HT-29 (cell line): ENCODE data around the gene IFITM10. TPM values are rescaled to one million over a fixed set of nuclear protein-coding genes. Genes with fewer than 3 reads are reported as not detected.
"Not testable (repeated sequence)": the region's sequence is repeated elsewhere in the genome, so short reads cannot be mapped to it uniquely, and the experiment has no call there.

Experiments
- DNase-seq: peaks from one replicate; pipeline ENCODE4 v3.0.0-alpha.2; 2015; ENCODE audit warnings: low spot score
- total RNA-seq: library from RNA; depleted of rRNA; stranded (reverse); fragments of >200 nt; shearing (Covaris generic); gene quantifications from 2 replicates; pipeline ENCODE4 v1.2.3, GENCODE V29; 2014; rRNA removed

IFITM10 gene
- total RNA-seq, 1 experiment from 2014 or later = 4.1 TPM

DNA sequence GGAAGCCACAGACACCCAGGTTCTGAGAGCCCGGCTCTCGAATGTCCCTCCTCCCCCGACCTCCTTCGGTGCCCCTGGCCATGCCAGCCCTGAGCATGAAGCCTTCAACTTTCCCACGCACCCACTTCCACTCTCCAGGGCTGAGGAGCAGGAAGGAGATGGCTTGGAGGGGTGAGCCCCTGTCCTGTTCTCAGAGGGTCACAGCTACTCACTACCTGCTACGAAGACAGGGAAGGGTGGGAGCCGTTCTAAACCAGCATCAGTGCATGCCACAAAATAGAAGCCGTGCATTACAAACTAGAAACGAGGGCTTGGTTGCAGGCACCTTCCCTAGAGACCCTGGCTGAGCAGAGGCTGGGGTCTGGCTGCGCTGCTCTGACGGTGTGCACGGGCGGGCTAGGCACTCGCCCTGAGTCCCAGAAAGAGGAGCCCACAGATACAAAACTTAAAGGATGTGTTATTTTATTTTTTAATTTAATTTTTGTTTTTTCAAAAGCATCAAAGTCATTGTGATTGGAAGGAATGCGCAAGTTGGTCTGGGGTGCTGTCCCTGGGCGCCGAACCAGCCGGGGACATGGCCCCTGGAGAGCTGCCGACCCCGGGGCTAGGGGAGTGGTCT lies 57.6 kb downstream of the IFITM10 start:
- DNase-seq = no peak

DNA sequence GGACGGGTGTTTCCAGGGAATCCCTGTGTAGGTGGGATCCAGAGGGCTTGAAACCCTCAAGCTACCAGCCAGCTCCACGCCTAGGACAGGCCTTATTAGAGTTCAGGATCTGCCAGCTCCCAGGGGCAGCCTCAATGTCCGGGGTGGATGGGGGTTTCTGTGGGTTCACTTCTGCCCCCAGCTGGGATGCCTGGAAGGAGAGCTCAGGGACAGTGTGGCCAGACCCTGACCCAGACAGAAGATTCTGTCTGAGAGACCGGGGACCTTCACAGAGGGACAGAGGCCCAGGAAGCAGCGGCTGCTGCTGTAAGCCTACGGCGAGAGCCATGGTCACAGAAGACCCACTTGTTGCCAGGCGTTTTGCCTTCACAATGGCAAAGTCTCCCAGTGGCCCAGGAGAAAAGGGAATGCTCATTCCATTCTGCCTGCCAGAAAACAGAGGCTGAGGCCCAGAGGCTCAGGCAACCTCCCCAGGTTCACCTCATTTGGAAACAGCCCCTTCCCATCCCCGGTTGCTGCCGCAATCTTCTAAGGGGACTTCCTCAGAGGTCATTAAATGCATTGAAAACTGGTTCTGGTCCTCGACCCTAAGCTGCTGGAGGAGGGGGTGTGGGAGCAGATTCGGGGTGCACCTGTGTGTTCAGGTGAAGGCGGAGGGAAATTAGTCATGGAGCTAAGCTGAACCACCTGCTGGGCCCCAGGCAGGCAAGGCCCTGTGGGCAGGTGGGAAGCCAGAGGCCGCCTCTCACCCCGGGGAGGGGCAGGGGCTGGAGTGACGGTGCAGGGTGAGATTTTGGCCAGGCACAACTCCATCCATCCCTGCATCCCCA lies 58.3 kb downstream of the IFITM10 start:
- DNase-seq = no peak

DNA sequence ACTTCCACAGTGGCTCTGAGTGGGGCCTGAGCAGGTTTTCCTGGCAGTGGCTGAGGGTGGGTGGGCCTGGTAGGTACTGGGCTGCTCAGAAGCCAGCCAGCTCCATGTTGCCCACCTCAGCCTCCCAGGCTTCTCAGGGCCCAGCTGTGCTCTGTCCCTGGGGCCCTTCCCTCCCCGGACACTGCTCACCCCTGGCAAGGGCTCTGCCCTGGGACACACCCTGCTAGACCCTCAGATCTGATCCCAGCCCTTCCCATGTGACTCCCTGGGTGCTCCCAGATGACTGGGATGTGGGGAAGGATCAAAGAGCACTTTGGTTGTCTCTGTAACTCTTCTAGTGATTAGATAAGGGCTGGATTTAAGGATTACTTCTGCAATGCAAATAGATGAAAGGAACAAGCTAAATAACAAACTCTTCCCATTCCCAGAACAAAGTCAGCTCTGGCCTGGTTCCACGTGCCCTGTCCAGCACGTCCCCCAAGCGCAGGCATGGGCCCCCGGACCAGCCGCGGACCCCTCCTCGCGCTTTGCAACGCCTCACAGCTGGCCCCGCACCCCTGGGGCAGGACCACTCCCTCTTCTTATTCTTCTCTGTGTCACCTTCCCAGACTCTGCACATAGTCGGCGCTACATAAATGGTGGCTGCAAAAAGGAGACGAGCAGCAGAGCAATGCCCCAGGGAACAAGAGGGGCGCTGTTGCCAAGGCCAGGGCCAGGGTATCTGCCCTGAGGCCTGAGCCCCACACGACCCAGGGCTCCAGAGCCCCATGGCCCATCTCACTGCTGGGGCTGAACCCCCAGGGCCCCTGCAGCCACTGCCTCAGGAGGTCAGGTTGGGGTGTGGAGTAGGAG lies 59.1 kb downstream of the IFITM10 start:
- no peak for DNase-seq

DNA sequence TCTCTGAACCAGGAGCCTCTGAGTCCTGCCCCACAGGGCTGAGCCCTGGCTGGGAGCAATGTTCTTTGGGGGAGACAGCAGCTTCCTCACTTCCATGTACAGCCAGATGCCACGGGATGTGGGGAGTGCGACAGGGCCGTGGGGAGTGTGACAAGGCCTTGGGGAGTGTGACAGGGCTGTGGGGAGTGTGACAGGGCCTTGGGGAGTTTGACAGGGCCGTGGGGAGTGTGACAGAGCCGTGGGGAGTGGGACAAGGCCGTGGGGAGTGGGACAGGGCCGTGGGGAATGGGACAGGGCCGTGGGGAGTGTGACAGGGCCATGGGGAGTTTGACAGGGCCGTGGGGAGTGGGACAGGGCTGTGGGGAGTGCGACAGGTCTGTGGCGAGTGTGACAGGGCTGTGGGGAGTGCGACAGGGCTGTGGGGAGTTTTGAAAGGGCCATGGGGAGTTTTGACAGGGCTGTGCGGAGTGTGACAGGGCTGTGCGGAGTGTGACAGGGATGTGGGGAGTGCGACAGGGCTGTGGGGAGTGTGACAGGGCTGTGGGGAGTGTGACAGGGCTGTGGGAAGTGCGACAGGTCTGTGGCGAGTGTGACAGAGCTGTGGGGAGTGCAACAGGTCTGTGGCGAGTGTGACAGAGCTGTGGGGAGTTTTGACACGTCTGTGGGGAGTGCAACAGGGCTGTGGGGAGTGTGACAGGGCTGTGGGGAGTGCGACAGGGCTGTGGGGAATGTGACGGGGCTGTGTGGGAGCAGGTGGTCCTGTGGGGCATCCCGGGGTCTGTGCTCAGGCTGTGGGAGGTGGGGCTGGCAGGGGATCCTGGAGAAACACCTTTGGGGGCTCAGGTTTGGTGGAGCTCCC lies 60.0 kb downstream of the IFITM10 start:
- DNase-seq = no peak

DNA sequence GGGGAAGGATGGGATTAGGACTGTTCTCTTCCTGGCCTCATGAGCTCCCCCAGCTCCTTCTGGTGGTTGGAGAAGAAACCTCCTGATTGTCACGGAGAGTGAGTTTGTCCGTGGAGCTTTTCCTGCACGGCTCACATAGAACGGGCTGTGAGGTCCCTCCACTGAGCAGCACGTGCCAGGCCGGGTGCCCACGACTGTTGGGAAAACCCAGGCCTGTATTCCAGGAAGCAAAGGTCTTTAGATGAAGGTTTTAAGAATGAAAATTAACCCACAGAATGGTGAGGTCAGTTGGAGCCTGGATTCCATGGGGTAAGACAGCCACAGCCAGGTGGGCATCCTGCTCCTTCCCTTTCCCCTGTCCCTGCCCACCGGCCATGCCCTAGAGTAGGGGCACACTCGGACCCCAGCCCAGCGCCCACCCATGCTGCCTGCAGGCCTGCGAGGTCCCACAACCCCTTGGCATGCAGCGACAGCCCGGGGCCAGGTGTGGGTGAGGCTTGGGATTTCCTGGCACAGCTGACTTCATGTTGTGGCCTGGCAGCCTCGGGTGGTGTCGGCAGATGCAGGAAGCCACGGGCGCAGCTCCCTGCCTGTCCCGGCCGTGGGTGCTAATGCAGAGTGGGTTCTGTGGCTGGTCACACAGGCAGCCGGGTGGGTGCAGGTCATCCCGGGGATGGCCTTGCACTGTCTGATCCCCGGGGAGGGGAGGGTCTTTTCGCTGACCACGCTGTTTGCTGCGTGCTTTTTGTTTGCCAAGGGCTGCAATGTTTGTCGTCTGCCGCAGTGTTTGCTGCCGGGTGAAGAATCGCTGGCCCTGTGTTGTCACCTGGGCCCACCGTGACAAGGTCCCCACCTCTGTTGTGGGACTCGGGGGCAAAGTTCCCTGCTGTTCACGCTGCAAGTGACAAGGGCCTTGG lies 60.9 kb downstream of the IFITM10 start:
- not testable (repeated sequence) for DNase-seq

DNA sequence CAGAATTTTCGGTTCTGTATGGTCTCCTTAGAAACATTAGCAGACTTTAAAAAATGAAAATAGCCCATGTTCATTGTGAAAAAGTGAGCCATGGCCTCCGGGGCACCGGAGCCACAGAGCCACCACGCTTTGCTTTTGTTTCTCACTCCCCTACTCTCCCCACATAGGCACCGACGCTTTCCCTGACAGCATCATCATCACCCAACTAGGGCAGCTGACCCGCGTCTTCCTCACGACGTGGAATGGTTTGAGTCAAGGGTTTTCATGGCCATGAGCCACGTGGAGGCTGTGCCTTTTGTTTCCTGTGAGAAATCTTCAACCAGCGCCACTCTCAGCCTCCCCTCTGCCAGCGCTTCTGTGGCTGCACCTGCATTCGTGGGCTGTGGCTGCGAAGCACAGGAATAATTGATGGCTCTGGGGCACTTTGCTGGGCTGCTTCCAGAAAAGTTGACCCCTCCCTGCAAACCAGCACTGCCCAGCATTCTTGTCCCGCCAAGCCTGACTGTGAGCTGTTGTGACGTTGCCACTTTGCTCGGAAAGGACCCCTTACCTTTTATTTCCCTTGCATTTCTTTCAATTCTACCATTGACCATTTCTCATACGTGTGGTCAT lies 62.0 kb downstream of the IFITM10 start:
- not testable (repeated sequence) for DNase-seq

DNA sequence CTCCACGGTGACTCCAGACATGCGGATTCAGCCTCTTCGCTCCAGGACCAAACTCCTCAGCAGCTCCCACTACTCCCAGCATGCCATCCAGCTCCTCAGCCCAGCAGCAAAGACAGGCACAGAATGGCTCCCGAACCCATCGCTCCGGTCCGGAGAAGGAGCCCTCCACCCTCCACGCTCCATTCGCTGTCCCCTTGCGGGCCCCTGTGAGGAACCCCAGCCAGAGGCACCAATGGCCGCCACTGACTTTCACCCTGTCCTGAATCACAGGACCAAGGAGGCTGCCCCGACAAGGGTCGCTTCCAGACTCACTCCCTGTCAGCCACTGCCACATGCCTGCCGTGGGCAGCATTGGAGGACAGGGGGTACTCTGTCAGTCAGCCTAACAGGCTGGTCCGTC lies 64.2 kb downstream of the IFITM10 start:
- DNase-seq = not testable (repeated sequence)

DNA sequence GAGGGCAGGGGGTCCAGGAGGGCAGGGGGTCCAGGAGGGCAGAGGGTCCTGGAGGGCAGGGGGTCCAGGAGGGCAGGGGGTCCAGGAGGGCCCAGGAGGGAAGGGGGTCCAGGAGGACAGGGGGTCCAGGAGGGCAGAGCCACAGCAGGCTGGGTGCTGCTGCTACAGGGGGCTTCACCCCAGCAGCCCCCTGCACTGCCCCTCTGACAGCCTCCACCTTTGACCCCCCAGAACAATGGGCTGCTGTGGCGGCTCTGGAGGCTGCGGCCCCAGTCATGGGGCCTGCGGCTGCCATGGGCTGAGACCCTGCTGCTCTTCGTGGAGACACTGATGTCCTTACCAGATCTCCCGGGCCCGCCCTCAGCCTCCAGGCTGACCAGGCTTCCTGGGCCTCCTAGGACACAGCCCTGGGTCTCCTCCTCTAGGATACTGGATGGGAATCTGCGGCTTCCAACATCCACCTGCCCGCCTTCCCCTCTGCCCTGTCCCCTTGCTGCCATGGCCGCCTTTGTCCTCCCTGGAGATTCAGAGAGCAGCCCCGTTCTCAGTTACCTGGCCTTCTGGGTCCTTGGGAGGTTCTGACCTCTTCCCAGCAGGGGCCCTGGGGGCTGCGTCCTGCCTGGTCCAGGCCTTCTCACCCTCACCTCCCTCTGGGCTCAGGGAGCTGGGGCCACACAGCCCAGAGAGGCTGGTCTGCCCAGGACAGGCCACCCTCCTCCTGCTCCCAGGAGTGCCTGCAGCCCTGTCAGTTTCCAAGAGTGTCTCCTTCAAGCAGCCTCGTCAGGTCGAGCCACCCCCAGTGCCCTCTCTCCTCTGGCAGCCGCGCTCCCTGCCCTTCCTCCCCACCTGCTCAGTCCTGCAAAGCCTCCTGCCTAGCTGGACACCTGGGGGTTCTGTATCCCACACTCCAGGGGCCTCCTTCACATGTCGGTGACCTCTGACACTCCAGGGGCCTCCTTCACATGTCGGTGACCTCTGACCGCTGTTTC lies 65.2 kb downstream of the IFITM10 start:
- DNase-seq = not testable (repeated sequence)

DNA sequence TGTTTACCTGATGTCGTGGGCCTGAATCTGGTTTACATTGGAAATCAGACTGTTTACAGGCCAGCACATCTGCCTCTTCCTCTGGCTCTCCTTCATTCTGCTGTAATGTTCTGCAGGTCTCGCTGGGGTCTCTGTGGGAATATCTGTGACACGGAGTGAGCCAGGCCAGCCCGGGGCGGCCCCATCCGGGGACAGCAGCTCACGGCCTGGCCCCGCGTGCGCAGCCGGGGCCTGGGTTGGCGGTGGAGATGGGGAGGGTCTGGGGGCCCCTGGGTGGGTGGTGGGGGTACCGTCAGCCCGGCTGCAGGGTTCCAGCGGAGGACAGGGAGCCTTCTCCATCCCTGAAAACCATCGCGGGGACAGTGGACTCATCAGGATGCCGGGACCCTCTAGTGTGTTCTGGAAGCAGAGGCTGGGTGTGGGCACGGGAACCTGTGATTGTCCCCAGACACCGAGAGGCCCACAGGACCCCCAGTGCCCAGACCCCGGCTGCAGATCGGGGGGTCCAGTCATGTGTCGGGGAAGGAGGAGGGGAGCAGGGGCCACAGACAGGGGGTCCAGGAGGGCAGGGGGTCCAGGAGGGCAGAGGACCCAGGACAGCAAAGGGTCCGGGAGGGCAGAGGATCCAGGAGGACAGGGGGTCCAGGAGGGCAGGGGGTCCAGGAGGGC lies 66.4 kb downstream of the IFITM10 start:
- DNase-seq = not testable (repeated sequence)

DNA sequence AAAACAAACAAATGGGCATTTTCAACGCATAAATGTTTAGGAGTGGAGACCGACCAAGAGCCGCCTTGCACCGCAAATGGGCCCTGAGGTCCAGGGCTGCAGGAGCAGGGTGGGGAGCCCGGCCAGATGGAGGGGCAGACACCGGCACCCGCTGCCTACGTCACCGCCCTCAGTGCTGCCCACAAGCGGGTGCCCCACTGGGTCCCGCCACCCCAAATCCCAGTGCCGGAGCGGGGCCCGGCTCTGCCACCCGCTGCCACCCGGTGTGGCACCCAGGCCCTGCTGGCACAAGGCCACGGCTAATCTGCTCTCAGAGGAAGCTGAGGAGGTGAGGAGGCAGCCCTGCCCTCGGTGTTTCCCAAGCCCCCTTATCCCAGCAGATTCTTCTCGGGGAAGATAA lies 67.2 kb downstream of the IFITM10 start:
- DNase-seq = not testable (repeated sequence)

Other genes with a start within 250 kb of the IFITM10 start
- gene DUSP8, start 178.3 kb downstream of the IFITM10 start, total RNA-seq = 21.4 and 23.2 TPM in 2 replicates
- not detected in 2 replicates for gene KRTAP5-1, start 165.3 kb downstream of the IFITM10 start, total RNA-seq
- gene KRTAP5-2, start 152.3 kb downstream of the IFITM10 start, total RNA-seq = not detected in 2 replicates
- not detected in 2 replicates for gene KRTAP5-3, start 142.1 kb downstream of the IFITM10 start, total RNA-seq
- gene KRTAP5-4, start 128.5 kb downstream of the IFITM10 start, total RNA-seq = not detected in 2 replicates
- not detected in 2 replicates for gene KRTAP5-5, start 120.8 kb downstream of the IFITM10 start, total RNA-seq
- gene KRTAP5-6, start 53.4 kb downstream of the IFITM10 start, total RNA-seq = not detected in 2 replicates
- 1,063 and 1,119 TPM in 2 replicates for gene CTSD, start 13.3 kb upstream of the IFITM10 start, total RNA-seq
- 59.9 and 63.4 TPM in 2 replicates for gene SYT8, start 84.4 kb upstream of the IFITM10 start, total RNA-seq
- gene TNNI2, start 88.4 kb upstream of the IFITM10 start, total RNA-seq = 4.6 and 17.2 TPM in 2 replicates
- gene LSP1, start 102.5 kb upstream of the IFITM10 start, total RNA-seq = 0.05 and 0.60 TPM in 2 replicates
- not detected in 2 replicates for gene PRR33, start 141.3 kb upstream of the IFITM10 start, total RNA-seq
- gene TNNT3, start 169.1 kb upstream of the IFITM10 start, total RNA-seq = 0.23 TPM in 1 of 2 replicates, not detected in the other
- 107 and 109 TPM in 2 replicates for gene MRPL23, start 196.7 kb upstream of the IFITM10 start, total RNA-seq
- gene H19, start 247.2 kb upstream of the IFITM10 start, total RNA-seq = 0.81 TPM in 1 of 2 replicates, not detected in the other